Thyroid gland (tissue), 4 donors: Measurements from ENCODE around the gene KRT20.

Experiments used
- POLR2A ChIP-seq, 2 donors: fragments of 450-650 bp; IDR thresholded peaks; one replicate each; pipeline ENCODE4 v1.6.1; 2017; ENCODE audit warnings: antibody characterized with exemption in 2 of 2, mild to moderate bottlenecking in 2 of 2, moderate library complexity in 1 of 2
- TF ChIP-seq, protein P1 (sequence below), 6 experiments: fragments of 200-600 bp in 3 of 6; fragments of 450-650 bp in 3 of 6; sonication (generic) in 3 of 6; IDR thresholded peaks; one replicate each; pipeline ENCODE4 v1.5.1; 2016 to 2019; ENCODE audit warnings: antibody characterized with exemption in 6 of 6, mild to moderate bottlenecking in 2 of 6, inconsistent platforms in 1 of 6, moderate library complexity in 1 of 6

DNA sequence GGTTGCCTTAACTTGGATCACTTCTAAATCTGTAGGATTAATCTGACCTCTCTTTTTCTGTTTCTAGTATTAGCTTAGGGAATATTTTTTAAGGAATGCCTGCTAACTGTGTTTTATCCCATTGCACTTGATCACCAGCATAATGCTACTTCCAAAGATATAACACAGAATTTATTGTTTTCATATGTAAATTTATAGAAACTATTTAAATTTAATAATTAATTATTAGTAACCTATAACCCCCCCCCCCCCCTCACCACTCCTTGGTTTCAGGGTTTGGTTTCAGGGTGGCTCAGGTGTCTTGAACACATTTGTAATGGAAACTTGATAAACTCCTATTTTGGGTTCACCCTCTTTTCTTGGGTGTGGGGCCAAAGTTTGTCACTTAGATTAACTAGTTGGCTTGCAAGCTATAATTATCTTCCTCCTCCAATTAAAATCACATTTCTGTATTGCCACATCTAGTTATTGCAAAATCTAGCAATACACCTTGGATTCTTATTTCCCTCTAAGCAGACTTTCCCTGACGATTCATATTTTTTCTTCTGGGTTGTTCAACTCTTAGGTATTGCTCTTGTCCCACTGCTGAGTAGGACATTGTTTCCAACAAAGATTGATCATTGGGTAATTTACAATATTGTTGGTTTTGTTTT lies 36.3 kb downstream of the KRT20 start:
- TF ChIP-seq, protein P1, sequence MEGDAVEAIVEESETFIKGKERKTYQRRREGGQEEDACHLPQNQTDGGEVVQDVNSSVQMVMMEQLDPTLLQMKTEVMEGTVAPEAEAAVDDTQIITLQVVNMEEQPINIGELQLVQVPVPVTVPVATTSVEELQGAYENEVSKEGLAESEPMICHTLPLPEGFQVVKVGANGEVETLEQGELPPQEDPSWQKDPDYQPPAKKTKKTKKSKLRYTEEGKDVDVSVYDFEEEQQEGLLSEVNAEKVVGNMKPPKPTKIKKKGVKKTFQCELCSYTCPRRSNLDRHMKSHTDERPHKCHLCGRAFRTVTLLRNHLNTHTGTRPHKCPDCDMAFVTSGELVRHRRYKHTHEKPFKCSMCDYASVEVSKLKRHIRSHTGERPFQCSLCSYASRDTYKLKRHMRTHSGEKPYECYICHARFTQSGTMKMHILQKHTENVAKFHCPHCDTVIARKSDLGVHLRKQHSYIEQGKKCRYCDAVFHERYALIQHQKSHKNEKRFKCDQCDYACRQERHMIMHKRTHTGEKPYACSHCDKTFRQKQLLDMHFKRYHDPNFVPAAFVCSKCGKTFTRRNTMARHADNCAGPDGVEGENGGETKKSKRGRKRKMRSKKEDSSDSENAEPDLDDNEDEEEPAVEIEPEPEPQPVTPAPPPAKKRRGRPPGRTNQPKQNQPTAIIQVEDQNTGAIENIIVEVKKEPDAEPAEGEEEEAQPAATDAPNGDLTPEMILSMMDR (IDR thresholded peaks at IDR 0.05): no peak
- no peak for TF ChIP-seq POLR2A (IDR thresholded peaks at IDR 0.05)
